ENCODE measurements around the gene TMEM63B.
"Not testable (repeated sequence)": the region's sequence is repeated elsewhere in the genome, so short reads cannot be mapped to it uniquely, and the experiment has no call there.

The TMEM63B gene

GRCh38 chr6:44127186-44128019 is at the start of gene TMEM63B, which contains the start of gene MRPL14:
Gene TMEM63B, plus strand, starts transcription at chr6:44127554. Its CDS starts 7,031 bp downstream, at chr6:44134585.
Gene MRPL14, minus strand, starts transcription at chr6:44127452. Its CDS starts 10,841 bp downstream, at chr6:44116611.
- peak; percentile 46 for DNase-seq

- no peak for DNase-seq
Observed at GRCh38 chr6:44078219-44078826, 49.0 kb upstream of the TMEM63B start.

GRCh38 chr6:44078827-44079671 is 48.3 kb upstream of the TMEM63B start:
- DNase-seq, result no peak

- no peak for DNase-seq
Observed at GRCh38 chr6:44079672-44080071, 47.7 kb upstream of the TMEM63B start.

GRCh38 chr6:44080561-44081521 is 46.5 kb upstream of the TMEM63B start:
- no peak for DNase-seq

- DNase-seq, result no peak
Observed at GRCh38 chr6:44081753-44082152, 45.6 kb upstream of the TMEM63B start.

- no peak for DNase-seq
Observed at GRCh38 chr6:44082872-44083321, 44.5 kb upstream of the TMEM63B start.

GRCh38 chr6:44084231-44085014 is 42.9 kb upstream of the TMEM63B start:
- no peak for DNase-seq

GRCh38 chr6:44085219-44085618 is 42.1 kb upstream of the TMEM63B start:
- DNase-seq, result no peak

GRCh38 chr6:44086931-44087574 is 40.3 kb upstream of the TMEM63B start:
- no peak for DNase-seq

GRCh38 chr6:44087623-44088022 is 39.7 kb upstream of the TMEM63B start:
- no peak for DNase-seq

GRCh38 chr6:44088827-44089590 is 38.3 kb upstream of the TMEM63B start:
- no peak for DNase-seq

GRCh38 chr6:44090465-44090864 is 36.9 kb upstream of the TMEM63B start:
- no peak for DNase-seq

GRCh38 chr6:44091356-44091755 is 36.0 kb upstream of the TMEM63B start:
- not testable (repeated sequence) for DNase-seq

- no peak for DNase-seq
Observed at GRCh38 chr6:44091981-44092884, 35.1 kb upstream of the TMEM63B start.

- no peak for DNase-seq
Observed at GRCh38 chr6:44093066-44093465, 34.3 kb upstream of the TMEM63B start.

- DNase-seq, result no peak
Observed at GRCh38 chr6:44093750-44094402, 33.5 kb upstream of the TMEM63B start.
